Kidney glomerular epithelial cell (primary cell): Measurements from ENCODE around the gene TUBGCP4.
"Not testable (repeated sequence)": the region's sequence is repeated elsewhere in the genome, so short reads cannot be mapped to it uniquely, and the experiment has no call there.

ENCODE experiments used
- DNase-seq: peaks from one replicate; lab custom pipeline; 2025; lab: John Stamatoyannopoulos, UW

The TUBGCP4 gene, protein sequence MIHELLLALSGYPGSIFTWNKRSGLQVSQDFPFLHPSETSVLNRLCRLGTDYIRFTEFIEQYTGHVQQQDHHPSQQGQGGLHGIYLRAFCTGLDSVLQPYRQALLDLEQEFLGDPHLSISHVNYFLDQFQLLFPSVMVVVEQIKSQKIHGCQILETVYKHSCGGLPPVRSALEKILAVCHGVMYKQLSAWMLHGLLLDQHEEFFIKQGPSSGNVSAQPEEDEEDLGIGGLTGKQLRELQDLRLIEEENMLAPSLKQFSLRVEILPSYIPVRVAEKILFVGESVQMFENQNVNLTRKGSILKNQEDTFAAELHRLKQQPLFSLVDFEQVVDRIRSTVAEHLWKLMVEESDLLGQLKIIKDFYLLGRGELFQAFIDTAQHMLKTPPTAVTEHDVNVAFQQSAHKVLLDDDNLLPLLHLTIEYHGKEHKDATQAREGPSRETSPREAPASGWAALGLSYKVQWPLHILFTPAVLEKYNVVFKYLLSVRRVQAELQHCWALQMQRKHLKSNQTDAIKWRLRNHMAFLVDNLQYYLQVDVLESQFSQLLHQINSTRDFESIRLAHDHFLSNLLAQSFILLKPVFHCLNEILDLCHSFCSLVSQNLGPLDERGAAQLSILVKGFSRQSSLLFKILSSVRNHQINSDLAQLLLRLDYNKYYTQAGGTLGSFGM

DNA sequence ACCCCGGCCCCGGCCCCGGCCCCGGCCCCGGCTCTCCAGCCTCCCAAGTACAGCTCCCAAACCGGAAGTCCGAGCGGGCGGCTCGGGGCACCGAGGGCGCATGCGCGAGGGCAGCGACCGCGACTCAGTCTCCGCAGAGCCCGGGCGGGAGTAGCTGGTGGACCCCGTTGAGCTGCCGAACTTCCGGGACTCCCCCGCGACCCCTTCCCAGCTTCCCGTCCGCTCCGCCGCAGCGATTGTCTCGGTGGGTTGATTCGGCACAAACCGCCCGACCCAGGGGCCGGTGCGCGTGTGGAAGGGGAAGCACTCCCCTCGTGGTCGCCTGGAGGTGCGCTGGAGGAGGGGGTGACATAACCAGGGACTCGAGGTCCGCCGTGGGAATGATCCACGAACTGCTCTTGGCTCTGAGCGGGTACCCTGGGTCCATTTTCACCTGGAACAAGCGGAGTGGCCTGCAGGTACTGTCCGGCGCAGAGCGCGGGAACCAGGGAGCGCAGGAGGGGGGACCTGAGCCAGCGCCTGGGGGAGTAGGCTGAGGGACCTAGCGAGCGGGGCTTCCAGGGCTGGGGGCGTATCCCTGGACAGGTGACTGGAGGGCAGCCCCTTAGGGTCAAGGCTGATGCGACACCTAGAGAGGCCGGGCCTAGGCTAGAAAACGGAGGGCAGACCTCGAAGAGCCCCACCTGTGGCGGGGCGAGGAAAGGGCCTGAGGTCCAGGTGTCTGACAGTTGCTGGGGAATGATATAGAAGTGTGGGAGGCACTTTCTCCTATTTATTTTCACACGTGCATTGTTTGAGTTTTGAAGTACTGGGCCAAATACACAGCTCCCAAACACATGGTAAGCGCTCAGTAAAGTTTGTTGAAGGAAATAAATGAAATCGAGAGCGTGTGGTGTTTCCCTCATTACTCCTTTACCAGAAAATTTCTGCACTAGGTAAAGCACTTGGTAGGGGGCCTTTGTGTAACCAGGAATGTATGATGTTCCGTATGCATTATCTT is at the start of gene TUBGCP4, which contains the start of gene ZSCAN29:
TUBGCP4 (plus strand) TSS at position 127 of the 1,000 bp plus-strand sequence; CDS start at position 381, 254 bp downstream.
ZSCAN29 (minus strand) TSS at position 69 of the 1,000 bp plus-strand sequence. CDS start 1,130 bp downstream, outside the sequence.
- DNase-seq, result peak; percentile 41

DNA sequence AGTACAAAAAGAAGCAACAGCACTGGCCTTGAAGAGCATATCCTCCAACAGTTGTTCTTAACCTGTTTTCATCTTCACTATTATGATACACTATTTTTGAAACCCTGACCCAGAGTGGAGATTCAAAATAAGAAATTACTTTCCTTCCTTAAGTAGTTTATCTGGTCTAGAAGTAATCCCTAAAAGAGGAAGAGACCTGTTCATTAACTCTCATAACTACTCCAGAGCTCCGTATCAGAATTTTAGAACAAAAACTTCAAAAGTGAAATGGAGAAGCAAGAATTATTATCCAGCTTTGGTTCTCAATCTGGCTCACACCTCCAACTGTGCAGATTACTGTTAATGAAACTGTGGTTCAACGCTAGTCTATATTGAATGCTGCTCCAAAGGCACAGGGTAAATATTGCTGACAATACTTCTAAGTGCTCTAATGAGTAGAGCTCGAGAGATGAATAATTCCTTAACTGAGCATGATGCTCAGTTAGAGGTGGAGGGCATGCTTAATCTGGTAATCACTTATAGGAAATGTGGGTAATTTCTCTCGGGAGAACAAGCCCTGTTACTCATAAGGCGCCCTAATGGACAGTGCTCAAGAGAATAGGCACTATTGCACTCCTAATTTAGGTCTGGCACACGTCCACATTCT is 45.7 kb upstream of the TUBGCP4 start:
- DNase-seq, result no peak

DNA sequence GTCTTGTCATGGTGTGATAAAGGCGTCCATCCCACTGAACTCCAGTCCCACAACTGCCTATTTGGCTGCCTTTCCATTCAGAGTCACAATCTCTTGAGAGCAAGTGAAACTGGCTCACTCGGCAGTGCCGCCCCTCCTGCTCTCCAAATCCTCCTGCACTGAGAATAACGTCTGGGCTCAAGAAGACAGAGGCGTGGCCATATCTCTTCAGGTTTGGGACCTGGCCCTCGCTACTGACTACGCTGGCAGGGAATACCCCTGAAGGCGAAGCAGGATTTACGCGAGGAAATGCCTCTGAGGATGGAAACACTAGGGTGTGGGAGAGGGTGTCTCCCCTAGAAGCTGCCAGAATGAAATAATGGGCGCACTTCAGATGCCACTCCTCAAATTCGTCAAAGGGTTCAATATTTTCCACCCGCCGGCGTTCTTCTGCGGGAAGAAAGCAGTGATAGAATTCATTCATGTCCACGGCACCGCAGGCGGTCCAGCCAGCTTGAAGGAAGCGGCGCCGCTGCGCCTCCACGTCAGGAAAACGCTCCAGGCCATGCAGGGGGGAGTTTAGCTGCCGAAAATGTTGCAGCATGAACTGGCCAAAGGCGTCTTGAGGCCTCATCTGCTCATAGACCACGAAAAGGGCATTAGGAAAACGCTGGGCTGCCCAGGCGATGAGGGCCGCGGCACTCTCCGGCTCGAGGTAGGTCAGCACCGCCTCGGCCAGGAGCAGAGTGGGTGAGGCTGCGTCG is 41.5 kb upstream of the TUBGCP4 start:
- no peak for DNase-seq

DNA sequence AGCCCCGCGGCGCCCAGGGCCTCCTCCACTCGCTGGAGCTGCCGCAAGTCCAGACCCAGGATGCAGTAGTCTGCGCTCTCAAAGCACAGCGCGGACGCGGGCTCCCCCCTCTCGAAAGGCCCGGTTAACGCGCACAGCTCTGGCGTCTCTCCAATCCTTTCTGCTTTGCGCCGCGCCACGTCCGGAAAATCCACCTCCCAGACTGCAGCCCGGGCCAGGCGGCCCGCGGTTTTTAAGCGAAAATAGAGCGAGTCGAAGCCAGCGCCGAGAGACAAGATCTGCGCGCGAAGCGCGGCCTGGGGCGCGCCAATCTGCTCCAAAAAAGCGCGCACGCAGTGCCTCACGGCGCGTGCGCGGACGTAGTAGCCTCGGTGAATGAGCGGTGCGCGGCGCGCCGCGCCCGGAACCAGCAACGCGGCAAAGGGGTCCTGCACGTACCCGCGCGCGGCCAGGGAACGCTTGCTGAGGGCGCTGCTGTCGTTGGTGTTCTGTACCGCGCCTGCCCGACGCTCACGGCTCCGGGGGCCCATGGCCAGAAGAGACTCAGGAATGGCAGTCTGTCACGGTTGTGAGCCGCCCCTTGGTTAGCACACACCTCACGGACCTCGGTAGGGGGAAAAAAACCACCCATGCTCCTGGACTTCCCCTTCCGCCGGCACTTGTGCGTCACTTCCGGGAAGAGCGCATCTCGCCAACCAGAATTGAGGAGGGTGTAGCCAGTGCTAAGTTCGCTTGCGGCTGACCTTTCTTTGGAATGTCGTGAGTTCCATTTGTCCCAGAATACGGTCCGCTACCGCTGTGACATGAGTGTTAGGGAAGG is 40.7 kb upstream of the TUBGCP4 start, which contains the start of gene LCMT2:
LCMT2 (minus strand) TSS at position 614 of the 820 bp plus-strand sequence; CDS start at position 530, 84 bp downstream.
- peak; percentile 90 for DNase-seq

- DNase-seq, result no peak
These were observed 40.2 kb upstream of the TUBGCP4 start for GRCh38 chr15:43330780-43331087.

DNA sequence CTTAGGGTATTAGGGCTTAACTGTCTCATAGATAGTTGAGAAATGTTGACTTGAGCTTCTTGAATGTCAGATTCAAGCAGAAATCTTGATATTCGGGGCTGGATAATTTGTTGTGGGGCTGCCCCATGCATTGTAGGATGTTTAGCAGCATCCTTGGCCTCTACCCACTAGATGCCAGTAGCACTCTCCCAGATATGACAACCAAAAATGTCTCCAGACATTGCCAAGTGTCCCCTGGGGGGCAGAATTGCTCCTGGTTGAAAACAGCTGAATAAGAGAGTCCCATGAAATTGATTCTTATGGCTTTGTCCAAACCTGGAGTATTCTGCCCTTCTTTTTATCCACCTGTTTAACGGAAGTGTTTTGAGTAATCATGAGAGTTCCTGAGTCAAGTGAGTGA is 24.6 kb upstream of the TUBGCP4 start:
- DNase-seq, result no peak

GRCh38 chr15:43347114-43347513 is 23.8 kb upstream of the TUBGCP4 start:
- no peak for DNase-seq

DNA sequence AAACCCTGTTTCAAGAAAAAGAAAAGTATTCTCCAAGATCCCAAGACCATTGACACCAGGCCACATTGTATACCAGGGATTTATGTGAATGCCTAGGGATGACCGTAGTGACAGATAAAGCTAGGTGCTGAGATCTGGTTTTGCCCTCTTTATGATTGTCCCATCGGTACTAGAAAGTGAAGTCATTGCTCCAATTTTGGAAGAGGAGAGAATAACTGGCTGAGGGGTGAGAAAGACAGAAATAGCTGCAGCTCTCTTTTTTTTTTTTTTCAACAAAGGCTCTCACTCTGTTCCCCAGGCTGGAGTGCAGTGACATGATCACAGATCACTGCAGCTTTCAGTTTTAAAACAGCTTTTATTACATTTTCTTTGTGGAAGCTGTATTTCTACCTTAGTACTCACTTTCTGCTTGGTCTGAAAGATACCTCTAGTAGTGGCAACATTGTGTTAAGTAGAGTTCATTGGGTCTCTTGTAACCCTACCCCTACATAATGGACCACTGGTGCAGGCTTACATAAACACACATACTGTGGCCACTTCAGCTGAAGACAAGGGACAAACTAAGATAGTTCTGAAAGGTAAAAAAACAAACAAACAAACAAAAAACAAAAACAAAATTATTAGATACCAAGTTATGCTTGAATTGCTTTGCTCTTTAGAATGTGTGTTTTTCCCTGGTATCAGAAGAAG is 18.1 kb upstream of the TUBGCP4 start:
- DNase-seq, result no peak

DNA sequence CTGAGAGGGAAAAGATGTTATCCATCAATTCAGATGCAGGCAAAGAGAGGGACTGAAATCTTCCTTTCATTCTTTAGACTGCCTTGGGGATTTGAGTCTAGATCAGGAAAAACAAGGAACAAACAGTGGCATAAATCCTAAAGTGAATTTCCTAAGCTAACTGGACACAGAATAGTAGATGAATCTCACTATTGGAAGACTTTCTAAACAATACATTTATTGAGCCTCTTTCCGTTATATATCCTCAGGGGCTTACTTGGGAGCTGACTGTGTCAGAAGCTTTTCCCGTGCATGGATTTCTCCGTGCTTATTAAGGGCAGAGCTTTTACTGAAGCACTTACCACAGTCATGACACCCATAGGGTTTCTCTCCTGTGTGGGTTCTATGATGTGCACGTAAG is 10.1 kb upstream of the TUBGCP4 start:
- no peak for DNase-seq

DNA sequence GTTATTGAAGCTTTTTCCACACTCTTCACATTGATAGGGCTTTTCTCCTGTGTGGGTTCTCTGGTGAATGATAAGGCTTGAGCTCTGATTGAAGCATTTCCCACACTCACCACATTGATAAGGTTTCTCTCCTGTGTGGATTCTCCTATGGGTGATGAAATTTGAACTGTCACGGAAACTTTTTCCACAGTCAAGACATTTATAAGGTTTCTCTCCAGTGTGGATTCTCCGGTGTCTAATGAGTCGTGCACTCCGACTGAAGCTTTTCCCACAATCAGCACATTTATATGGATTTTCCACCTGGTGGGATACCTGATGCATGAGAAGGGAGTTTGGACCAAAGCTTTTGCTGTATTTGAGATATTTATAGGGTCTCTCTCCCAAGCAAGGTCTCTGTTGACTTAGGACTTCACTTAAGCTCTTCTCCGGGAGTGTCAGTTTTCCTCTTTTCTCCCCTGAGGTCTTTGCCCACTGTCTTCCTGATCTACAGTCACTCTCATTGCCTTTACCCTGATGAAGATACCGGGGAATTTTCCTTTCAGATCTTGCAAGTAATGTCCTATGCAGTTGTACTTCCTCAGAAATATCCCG is 9.5 kb upstream of the TUBGCP4 start:
- DNase-seq, result no peak

GRCh38 chr15:43370310-43370974 is 459 bp upstream of the TUBGCP4 start:
- no peak for DNase-seq

DNA sequence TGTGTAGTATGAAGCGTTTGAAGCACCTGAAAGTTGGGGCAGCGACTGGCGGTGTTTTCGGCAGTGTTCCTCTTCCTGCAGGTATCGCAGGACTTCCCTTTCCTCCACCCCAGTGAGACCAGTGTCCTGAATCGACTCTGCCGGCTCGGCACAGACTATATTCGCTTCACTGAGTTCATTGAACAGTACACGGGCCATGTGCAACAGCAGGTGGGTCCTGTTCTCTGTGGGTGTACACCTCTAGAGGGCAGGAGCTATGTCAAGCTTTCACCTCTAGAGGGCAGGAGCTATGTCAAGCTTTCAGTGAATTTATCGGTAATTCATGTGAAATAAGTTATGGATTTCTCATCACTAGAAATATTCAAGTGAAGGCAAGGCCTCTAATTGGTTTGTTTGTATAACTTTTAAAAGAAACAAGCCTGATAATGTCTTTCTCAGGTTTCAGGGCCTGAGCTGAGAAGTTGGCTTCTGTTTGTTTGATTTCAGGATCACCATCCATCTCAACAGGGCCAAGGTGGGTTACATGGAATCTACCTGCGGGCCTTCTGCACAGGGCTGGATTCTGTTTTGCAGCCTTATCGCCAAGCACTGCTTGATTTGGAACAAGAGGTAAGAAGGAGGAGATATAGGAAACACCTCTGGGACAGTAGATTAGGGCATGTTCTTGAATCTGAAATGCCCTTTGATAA is 5.3 kb downstream of the TUBGCP4 start:
- DNase-seq, result no peak

GRCh38 chr15:43378601-43379000 is 7.7 kb downstream of the TUBGCP4 start:
- DNase-seq, result no peak

DNA sequence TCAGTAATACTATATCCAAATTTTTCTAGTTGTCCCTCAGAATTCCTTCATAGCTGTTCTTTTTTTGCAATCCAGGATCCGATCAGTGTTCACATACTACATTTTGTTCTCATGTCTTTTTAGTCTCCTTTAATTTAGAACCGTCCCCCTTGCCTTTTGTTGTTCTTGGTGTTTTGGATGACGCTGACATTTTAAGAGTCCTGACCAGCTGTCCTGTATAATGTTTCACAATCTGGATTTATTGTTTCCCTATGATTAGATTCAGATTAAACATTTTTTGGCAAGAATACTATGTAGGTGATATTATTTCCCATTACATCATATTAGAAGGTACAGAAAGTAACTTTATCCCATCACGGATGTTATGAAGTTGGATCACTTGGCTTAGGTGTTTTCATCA is 11.4 kb downstream of the TUBGCP4 start:
- no peak for DNase-seq

GRCh38 chr15:43383070-43383469 is 12.2 kb downstream of the TUBGCP4 start:
- DNase-seq, result no peak

GRCh38 chr15:43390723-43391122 is 19.8 kb downstream of the TUBGCP4 start:
- DNase-seq, result no peak

DNA sequence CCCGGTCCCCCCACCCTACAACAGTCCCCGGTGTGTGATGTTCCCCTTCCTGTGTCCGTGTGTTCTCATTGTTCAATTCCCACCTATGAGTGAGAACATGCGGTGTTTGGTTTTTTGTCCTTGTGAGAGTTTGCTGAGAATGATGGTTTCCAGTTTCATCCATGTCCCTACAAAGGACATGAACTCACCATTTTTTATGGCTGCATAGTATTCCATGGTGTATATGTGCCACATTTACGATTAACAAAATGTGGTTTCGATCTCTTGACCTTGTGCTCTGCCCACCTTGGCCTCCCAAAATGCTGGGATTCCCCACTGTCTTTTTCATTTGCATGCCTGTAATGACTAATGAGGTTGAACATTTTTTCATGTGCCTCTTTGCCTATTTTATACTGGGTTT is 22.7 kb downstream of the TUBGCP4 start:
- not testable (repeated sequence) for DNase-seq

DNA sequence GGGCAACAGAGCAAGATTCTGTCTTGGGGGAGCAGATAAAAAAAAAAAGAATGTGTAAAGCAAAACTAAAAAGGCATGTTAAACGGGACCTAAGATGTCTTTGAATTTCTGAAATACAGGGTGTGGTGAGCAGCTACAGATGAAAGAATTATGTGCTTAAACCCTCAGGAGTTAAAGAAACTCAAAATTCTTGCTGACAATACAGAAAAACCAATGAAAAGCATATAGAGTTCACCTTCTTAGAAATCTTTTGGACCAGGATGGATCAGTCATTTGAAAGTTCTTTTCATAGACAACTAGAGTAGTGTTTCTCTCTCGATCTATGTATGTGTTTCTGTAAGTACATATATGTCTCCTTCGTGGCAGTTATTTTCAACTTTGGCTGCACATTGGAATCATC is 31.4 kb downstream of the TUBGCP4 start:
- no peak for DNase-seq
